Mesothelial cell of epicardium (in vitro differentiated cells): ENCODE measurements around the gene RMI1. TPM values are rescaled to one million over a fixed set of nuclear protein-coding genes. Genes with fewer than 3 reads are reported as not detected.

Source experiments
- DNase-seq, 2 experiments: peaks; one replicate each; pipeline ENCODE4 v3.0.0; 2021; ENCODE audit warnings: low spot score in 2 of 2; ENCODE audit not compliant: unreplicated experiment in 2 of 2
- H3K27ac Mint-ChIP-seq: 2 replicates; pipeline ENCODE4 v1.8.0; 2021; ENCODE audit warnings: mixed read lengths
- H3K27me3 Mint-ChIP-seq: 2 replicates; pipeline ENCODE4 v1.8.0; 2021; ENCODE audit warnings: low read depth, mixed read lengths
- H3K36me3 Mint-ChIP-seq: 2 replicates; pipeline ENCODE4 v1.8.0; 2021; ENCODE audit warnings: mixed read lengths
- H3K4me1 Mint-ChIP-seq: 2 replicates; pipeline ENCODE4 v1.8.0; 2021; ENCODE audit warnings: mixed read lengths
- H3K4me3 Mint-ChIP-seq: 2 replicates; pipeline ENCODE4 v1.8.0; 2021; ENCODE audit warnings: mild to moderate bottlenecking, moderate library complexity, mixed read lengths
- H3K9me3 Mint-ChIP-seq: 2 replicates; pipeline ENCODE4 v1.8.0; 2021; ENCODE audit warnings: mixed read lengths
- total RNA-seq: library from RNA; stranded (reverse); gene quantifications from 3 replicates; pipeline ENCODE4 v1.2.1, GENCODE V29; 2021
- TF ChIP-seq, protein P1 (sequence below): fragments of 200-600 bp; sonication (generic); IDR thresholded peaks from one replicate; pipeline ENCODE4 v1.5.0; 2021; ENCODE audit warnings: antibody characterized with exemption; ENCODE audit not compliant: unreplicated experiment

The RMI1 gene
- total RNA-seq, 1 donor from 2014 or later, result 9.2 TPM

DNA sequence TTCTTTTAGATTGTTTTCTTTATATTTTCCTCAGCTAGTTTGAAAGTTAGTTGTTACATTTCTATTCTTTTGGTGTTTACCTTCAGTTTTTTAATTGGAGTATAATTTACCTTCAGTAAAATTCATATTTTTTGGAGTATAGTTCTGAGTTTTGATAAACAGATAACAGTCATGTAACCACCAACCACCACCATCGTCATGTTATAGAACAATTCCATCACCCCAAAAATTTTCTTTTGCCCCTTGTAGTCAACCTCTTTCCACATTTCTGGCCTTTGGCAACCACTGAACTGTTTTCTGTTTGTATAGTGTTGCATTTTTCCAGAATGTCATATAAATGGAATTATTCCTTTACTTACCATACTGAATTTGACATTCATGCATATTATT, 6.8 kb downstream of the RMI1 start:
- peaks cover 16% of the 10 kb centered on the region for H3K36me3 Mint-ChIP-seq
- TF ChIP-seq, protein P1, sequence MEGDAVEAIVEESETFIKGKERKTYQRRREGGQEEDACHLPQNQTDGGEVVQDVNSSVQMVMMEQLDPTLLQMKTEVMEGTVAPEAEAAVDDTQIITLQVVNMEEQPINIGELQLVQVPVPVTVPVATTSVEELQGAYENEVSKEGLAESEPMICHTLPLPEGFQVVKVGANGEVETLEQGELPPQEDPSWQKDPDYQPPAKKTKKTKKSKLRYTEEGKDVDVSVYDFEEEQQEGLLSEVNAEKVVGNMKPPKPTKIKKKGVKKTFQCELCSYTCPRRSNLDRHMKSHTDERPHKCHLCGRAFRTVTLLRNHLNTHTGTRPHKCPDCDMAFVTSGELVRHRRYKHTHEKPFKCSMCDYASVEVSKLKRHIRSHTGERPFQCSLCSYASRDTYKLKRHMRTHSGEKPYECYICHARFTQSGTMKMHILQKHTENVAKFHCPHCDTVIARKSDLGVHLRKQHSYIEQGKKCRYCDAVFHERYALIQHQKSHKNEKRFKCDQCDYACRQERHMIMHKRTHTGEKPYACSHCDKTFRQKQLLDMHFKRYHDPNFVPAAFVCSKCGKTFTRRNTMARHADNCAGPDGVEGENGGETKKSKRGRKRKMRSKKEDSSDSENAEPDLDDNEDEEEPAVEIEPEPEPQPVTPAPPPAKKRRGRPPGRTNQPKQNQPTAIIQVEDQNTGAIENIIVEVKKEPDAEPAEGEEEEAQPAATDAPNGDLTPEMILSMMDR, result no peak
- peaks cover 15% of the 10 kb centered on the region for H3K4me1 Mint-ChIP-seq
- H3K4me3 Mint-ChIP-seq, result no peak overlapping the region
- H3K27ac Mint-ChIP-seq, result no peak overlapping the region
- no peak for DNase-seq
- no peaks in the 10 kb centered on the region for H3K27me3 Mint-ChIP-seq
- peaks cover 5% of the 10 kb centered on the region for H3K9me3 Mint-ChIP-seq

GRCh38 chr9:83988411-83988810, 7.8 kb downstream of the RMI1 start:
- no peak for DNase-seq
- H3K36me3 Mint-ChIP-seq, result peaks cover 16% of the 10 kb centered on the region
- H3K4me1 Mint-ChIP-seq, result peaks cover 7% of the 10 kb centered on the region
- no peaks in the 10 kb centered on the region for H3K27me3 Mint-ChIP-seq
- H3K9me3 Mint-ChIP-seq, result peaks cover 5% of the 10 kb centered on the region
- no peak overlapping the region for H3K27ac Mint-ChIP-seq
- H3K4me3 Mint-ChIP-seq, result no peak overlapping the region
- TF ChIP-seq, protein P1, result no peak

GRCh38 chr9:83991355-83991754, 10.8 kb downstream of the RMI1 start:
- H3K27me3 Mint-ChIP-seq, result no peaks in the 10 kb centered on the region
- TF ChIP-seq, protein P1, result no peak
- H3K9me3 Mint-ChIP-seq, result peaks cover 5% of the 10 kb centered on the region
- no peak overlapping the region for H3K4me3 Mint-ChIP-seq
- H3K4me1 Mint-ChIP-seq, result peaks cover 8% of the 10 kb centered on the region
- H3K27ac Mint-ChIP-seq, result no peak overlapping the region
- peaks cover 16% of the 10 kb centered on the region for H3K36me3 Mint-ChIP-seq
- DNase-seq, result no peak

DNA sequence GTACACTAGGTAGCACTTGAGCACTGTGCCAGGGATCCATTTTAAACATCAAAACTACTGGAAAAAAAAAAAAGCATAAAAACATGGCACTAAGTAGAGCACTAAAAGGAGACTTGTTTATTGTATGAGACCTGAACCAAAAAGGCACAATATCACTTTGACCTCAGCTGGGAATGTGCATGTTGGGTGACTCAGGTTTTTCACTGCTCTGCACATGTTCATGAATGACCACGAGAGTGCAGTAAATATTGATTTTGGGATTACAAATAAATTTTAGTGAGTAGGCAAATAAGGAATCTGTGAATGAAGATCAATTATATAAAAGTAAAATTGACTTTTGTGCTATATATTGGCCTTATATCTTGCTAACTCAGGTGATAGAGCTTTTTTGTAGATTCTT, 11.8 kb downstream of the RMI1 start:
- Mint-ChIP-seq H3K4me3 (no peak overlapping the region), H3K36me3 (peaks cover 16% of the 10 kb centered on the region), H3K9me3 (peaks cover 5% of the 10 kb centered on the region), H3K27ac (no peak overlapping the region), H3K4me1 (peaks cover 1% of the 10 kb centered on the region), H3K27me3 (no peaks in the 10 kb centered on the region)
- TF ChIP-seq, protein P1, result no peak
- DNase-seq, result no peak

DNA sequence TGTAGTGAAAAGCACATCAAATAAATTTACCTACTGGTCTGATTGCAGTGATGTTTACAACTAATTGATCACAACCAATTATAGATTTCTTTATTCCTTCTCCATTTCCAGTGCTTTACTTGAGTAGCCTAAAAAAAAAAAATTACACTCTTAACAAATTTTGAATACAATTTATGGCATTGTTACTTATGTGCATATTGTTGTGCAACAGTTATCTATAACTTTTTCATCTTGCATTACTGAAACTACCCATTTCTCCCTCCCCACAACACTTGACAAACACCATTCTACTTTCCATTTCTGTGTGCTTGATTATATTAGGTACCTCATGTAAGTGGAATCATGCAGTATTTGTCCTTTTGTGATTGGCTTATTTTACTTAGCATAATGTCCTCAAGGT, 12.3 kb downstream of the RMI1 start:
- Mint-ChIP-seq H3K9me3 (peaks cover 5% of the 10 kb centered on the region), H3K4me1 (peaks cover 1% of the 10 kb centered on the region), H3K27ac (no peak overlapping the region), H3K27me3 (no peaks in the 10 kb centered on the region), H3K36me3 (peaks cover 16% of the 10 kb centered on the region), H3K4me3 (no peak overlapping the region)
- TF ChIP-seq, protein P1, result no peak
- DNase-seq, result no peak

DNA sequence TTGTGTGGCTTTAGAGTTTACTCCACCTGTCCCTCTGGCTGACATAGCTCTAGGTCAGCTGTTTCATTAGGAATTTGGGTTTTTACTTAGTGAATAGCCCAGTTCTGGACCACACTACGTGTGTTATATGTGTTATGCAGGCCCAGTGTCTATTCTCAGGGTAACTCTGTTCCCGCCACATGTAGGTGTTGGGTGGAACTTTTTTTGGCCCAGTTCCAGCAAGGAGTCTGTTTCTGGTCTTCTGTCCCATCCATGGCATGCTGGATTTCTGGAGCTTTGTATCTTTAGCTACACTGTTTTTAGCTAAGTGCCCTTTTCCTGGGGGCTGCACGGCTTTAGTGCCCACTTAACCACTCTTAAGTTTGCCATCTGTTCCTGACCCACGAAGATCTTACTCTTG, 15.5 kb downstream of the RMI1 start:
- no peaks in the 10 kb centered on the region for H3K36me3 Mint-ChIP-seq
- H3K9me3 Mint-ChIP-seq, result no peaks in the 10 kb centered on the region
- H3K4me1 Mint-ChIP-seq, result peaks cover 17% of the 10 kb centered on the region
- no peak for DNase-seq
- H3K4me3 Mint-ChIP-seq, result no peak overlapping the region
- H3K27me3 Mint-ChIP-seq, result no peaks in the 10 kb centered on the region
- TF ChIP-seq, protein P1, result no peak
- H3K27ac Mint-ChIP-seq, result no peak overlapping the region
